HepG2 (cell line): ENCODE results near the gene MPV17L2. TPM values are rescaled to one million over a fixed set of nuclear protein-coding genes. Genes with fewer than 3 reads are reported as not detected.

Experiments used
- ATAC-seq: fragments of 200-7000 bp; cut with Tn5 transposase; 3 replicates; pipeline ENCODE4 v1.9.1; 2020; ENCODE audit warnings: mild to moderate bottlenecking, moderate library complexity
- BruUV-seq: library from RNA; stranded (reverse); fragments of 400-500 nt; replicated peaks from 2 replicates; lab custom pipeline; 2021; lab: Mats Ljungman, UMichigan
- CTCF ChIA-PET: fragments of 300-600 bp; formaldehyde crosslinking; extraction: SDS; loops from one replicate; lab custom pipeline; 2021; ENCODE audit warnings: low total read pairs, inconsistent platforms, low intra/inter-chr PET ratio; lab: Yijun Ruan, JAX
- POLR2A ChIA-PET: fragments of 350-600 bp; sonication (Branson Sonifier 250); formaldehyde crosslinking; loops from one replicate; lab custom pipeline; 2020; ENCODE audit warnings: antibody characterized with exemption, inconsistent platforms; lab: Yijun Ruan, JAX
- DNase-seq: peaks from one replicate; pipeline ENCODE4 v3.0.0-alpha.2; 2015; ENCODE audit warnings: low spot score
- FAIRE-seq: peaks from 3 replicates; lab custom pipeline; 2011; peaks lifted over from hg19 to GRCh38; lab: Jason Lieb, UNC
- H2AFZ ChIP-seq: one replicate; pipeline ENCODE4 v1.6.1; 2011; ENCODE audit warnings: low read length, inconsistent platforms
- H3K27ac ChIP-seq: fragments of 300-600 bp; 3 replicates; pipeline ENCODE4 v1.8.0; 2011; ENCODE audit warnings: mixed run types, mild to moderate bottlenecking, mixed read lengths, low read length, inconsistent platforms; ENCODE audit not compliant: insufficient read depth; ENCODE audit errors: extremely low read length
- H3K27me3 ChIP-seq, 2 experiments: fragments of 200-600 bp in 1 of 2; 2 replicates in 1 of 2; 3 replicates in 1 of 2; pipeline versions ENCODE4 v1.6.0 to v1.8.0; 2011; ENCODE audit warnings: low read length in 2 of 2, mild to moderate bottlenecking in 2 of 2, moderate library complexity in 2 of 2, inconsistent platforms in 1 of 2; ENCODE audit not compliant: insufficient read depth in 2 of 2, control insufficient read depth in 1 of 2
- H3K36me3 ChIP-seq, 2 experiments: fragments of 200-600 bp in 1 of 2; replicated peaks in 1 of 2; 2 replicates in 1 of 2; 3 replicates in 1 of 2; pipeline versions ENCODE4 v1.5.1 to v1.8.0; 2011; ENCODE audit warnings: low read length in 2 of 2, inconsistent platforms in 1 of 2; ENCODE audit not compliant: insufficient read depth in 2 of 2, control insufficient read depth in 1 of 2
- H3K4me1 ChIP-seq: 2 replicates; pipeline ENCODE4 v1.5.1; 2012; ENCODE audit warnings: low read length, inconsistent platforms; ENCODE audit not compliant: insufficient read depth
- H3K4me2 ChIP-seq: 2 replicates; pipeline ENCODE4 v1.6.0; 2011; ENCODE audit warnings: low read depth, low read length, inconsistent platforms
- H3K4me3 ChIP-seq, 3 experiments: fragments of 200-600 bp in 1 of 3; sonication (generic), shearing (Covaris generic) in 1 of 3; replicated peaks in 1 of 3; 2 replicates each; pipeline ENCODE4 v1.5.1; 2011 to 2016; ENCODE audit warnings: low read length in 3 of 3, inconsistent platforms in 2 of 3, low read depth in 2 of 3, mild to moderate bottlenecking in 2 of 3, control low read depth in 1 of 3, mixed read lengths in 1 of 3; ENCODE audit not compliant: insufficient read depth in 1 of 3
- H3K79me2 ChIP-seq: one replicate; pipeline ENCODE4 v1.6.1; 2011; ENCODE audit warnings: low read length, inconsistent platforms; ENCODE audit not compliant: insufficient read depth
- H3K9ac ChIP-seq: 2 replicates; pipeline ENCODE4 v1.6.0; 2011; ENCODE audit warnings: mild to moderate bottlenecking, low read depth, low read length, inconsistent platforms; ENCODE audit not compliant: insufficient read depth
- H3K9me3 ChIP-seq: 2 replicates; pipeline ENCODE4 v1.5.1; 2012; ENCODE audit warnings: mild to moderate bottlenecking, low read length
- H4K20me1 ChIP-seq: 2 replicates; pipeline ENCODE4 v1.6.0; 2011; ENCODE audit warnings: inconsistent platforms, mild to moderate bottlenecking, low read length, moderate library complexity; ENCODE audit not compliant: insufficient read depth
- CBFB ChIP-seq: sonication (generic); formaldehyde crosslinking; IDR thresholded peaks from 2 replicates; pipeline ENCODE4 v1.4.0; 2020; ENCODE audit warnings: missing genetic modification reagents
- CREB1 ChIP-seq, 2 experiments: fragments of 450-650 bp in 1 of 2; IDR thresholded peaks; 2 replicates each; pipeline ENCODE4 v1.6.1; 2016 to 2017; ENCODE audit warnings: control low read depth in 1 of 2, mild to moderate bottlenecking in 1 of 2, missing compliant biosample characterization in 1 of 2, missing genetic modification characterization in 1 of 2
- GATA4 ChIP-seq: sonication (generic); IDR thresholded peaks from 2 replicates; pipeline ENCODE4 v1.6.1; 2016; ENCODE audit warnings: antibody characterized with exemption, low read depth, borderline replicate concordance
- KLF9 ChIP-seq: IDR thresholded peaks from 2 replicates; pipeline ENCODE4 v1.6.1; 2016; ENCODE audit warnings: low read depth
- MIXL1 ChIP-seq: IDR thresholded peaks from 2 replicates; pipeline ENCODE4 v1.6.1; 2016
- NR3C1 ChIP-seq: sonication (generic); formaldehyde crosslinking; IDR thresholded peaks from 2 replicates; pipeline ENCODE4 v1.4.0; 2020; ENCODE audit warnings: missing genetic modification reagents
- POLR2A ChIP-seq, 2 experiments: IDR thresholded peaks; 2 replicates each; pipeline ENCODE4 v1.6.1; 2011; ENCODE audit warnings: low read depth in 2 of 2, low read length in 2 of 2, mild to moderate bottlenecking in 1 of 2, moderate library complexity in 1 of 2; ENCODE audit not compliant: insufficient read depth in 1 of 2
- RBAK ChIP-seq: sonication (generic); formaldehyde crosslinking; IDR thresholded peaks from 2 replicates; pipeline ENCODE4 v1.5.1; 2020; ENCODE audit warnings: mild to moderate bottlenecking, missing genetic modification reagents
- ZBTB1 ChIP-seq: sonication (generic); formaldehyde crosslinking; IDR thresholded peaks from 2 replicates; pipeline ENCODE4 v1.4.0; 2020; ENCODE audit warnings: missing genetic modification reagents, borderline replicate concordance
- ZKSCAN1 ChIP-seq: fragments of 150-350 bp; IDR thresholded peaks from 2 replicates; pipeline ENCODE4 v1.6.1; 2014; ENCODE audit warnings: low read length
- ZKSCAN8 ChIP-seq: IDR thresholded peaks from 2 replicates; pipeline ENCODE4 v1.6.1; 2016; ENCODE audit warnings: borderline replicate concordance, missing genetic modification reagents, missing compliant biosample characterization
- whole genome bisulfite sequencing: methylation state at CpG from one replicate; pipeline ENCODE4 v1.1.6; 2017; ENCODE audit warnings: low lambda C conversion rate; 5-methylcytosine and 5-hydroxymethylcytosine counted together
- in situ Hi-C: cut with HindIII; loops from 2 replicates; pipeline ENCODE4 v1.10.0; 2017; ENCODE audit warnings: low pct_unique_long_range_greater_than_20kb; ENCODE audit not compliant: extremely low pct_ligation_motif_present
- intact Hi-C: fragments of 100-400 bp; cut with micrococcal nuclease; formaldehyde crosslinking; loops from one replicate; pipeline ENCODE4 v1.10.0; 2022; ENCODE audit not compliant: unreplicated experiment
- polyA plus RNA-seq, 8 experiments: library from polyadenylated mRNA; depleted of rRNA in 3 of 8; stranded (reverse) in 7 of 8; unstranded in 1 of 8; fragments of >200 nt; fragmentation: Illumina TruSeq in 4 of 8; extraction: Trizol in 4 of 8; gene quantifications; 2 replicates each; pipeline versions ENCODE4 v1.2.1 to v1.2.3, GENCODE V29; 2011 to 2016; ENCODE audit warnings: low read depth in 4 of 8, missing spikeins in 1 of 8, mixed read lengths in 1 of 8; ENCODE audit not compliant: insufficient read depth in 1 of 8
- total RNA-seq, 5 experiments: library from RNA; depleted of rRNA; stranded (reverse); fragments of >200 nt; fragmentation: Illumina TruSeq; extraction: Trizol; gene quantifications; 2 replicates each; pipeline ENCODE4 v1.2.3, GENCODE V29; 2016; ENCODE audit warnings: low read depth in 1 of 5
- TF ChIP-seq, protein P1 (sequence below): sonication (generic); formaldehyde crosslinking; IDR thresholded peaks from 2 replicates; pipeline ENCODE4 v1.5.0; 2020; ENCODE audit warnings: missing genetic modification reagents, mild to moderate bottlenecking, borderline replicate concordance
- TF ChIP-seq, protein P2 (sequence below): sonication (generic); formaldehyde crosslinking; IDR thresholded peaks from 2 replicates; pipeline ENCODE4 v1.4.0; 2020; ENCODE audit warnings: missing genetic modification reagents
- TF ChIP-seq, protein P3 (sequence below): sonication (generic); formaldehyde crosslinking; IDR thresholded peaks from 2 replicates; pipeline ENCODE4 v1.8.1; 2023; ENCODE audit warnings: mild to moderate bottlenecking, missing genetic modification reagents
- TF ChIP-seq, protein P4 (sequence below): sonication (generic); formaldehyde crosslinking; IDR thresholded peaks from 2 replicates; pipeline ENCODE4 v1.8.1; 2023; ENCODE audit warnings: mild to moderate bottlenecking, moderate library complexity, missing genetic modification reagents

Gene MPV17L2
- total and polyA plus RNA-seq, 2 of the 13 experiments (the other 11 are each of a cell fraction or from before 2014, with no cell fraction given) = 13.6 to 16.7 TPM

DNA sequence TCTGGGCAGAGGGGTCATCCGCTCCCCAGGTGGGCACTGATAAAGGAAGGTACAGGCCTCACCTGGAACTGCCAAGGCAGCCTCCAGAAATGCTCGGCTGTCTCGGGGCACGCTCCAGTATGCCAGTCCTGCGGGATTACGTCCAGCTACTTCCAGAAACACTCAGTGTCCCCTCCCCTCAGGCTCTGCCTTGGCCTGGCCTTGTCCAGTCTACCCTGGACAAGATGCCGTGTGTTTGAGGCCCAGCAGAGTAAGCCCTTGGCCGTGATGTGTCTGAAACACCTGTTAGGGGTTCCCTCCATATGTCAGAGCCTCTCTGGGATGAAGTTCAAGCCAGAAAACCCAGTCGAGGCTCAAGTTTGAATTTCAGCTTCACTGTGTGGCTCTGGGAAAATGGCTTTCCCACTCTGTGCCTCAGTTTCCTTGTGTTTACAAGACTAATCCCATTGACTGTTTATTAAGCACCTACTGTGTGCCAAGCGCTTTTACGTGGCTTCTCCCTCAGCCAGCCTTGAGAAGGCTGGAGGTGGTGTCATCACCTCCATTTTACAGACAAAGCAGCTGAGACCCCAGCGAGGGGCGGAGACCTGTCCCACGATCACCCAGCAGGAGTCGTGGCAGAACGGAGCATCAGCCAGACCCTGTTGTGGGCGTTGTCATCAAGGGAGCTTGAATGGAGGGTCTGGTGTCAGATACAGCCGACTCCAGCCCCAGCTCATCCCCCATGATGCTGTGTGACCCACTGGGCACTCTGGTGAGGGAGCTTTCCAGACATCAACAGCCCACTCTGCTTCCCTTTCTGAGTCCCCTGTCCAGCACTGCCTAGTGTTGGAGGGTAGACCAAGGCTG is 42.0 kb upstream of the MPV17L2 start:
- H3K4me3 ChIP-seq = no peak overlapping the region; a peak in 1 of 6 replicates
- FAIRE-seq (no peak), ATAC-seq (no peak), DNase-seq (no peak)
- H3K79me2 ChIP-seq = peaks cover 13% of the 10 kb centered on the region
- H3K4me1 ChIP-seq = peaks cover 38% of the 10 kb centered on the region
- H3K4me2 ChIP-seq = peak overlapping the region; percentile 91
- H3K36me3 ChIP-seq = peaks cover 8 to 17% of the 10 kb centered on the region in 2 experiments; a peak in 4 of 5 replicates
- H3K9ac ChIP-seq = peak overlapping the region; percentile 87; the same call in 1 of the 2 replicates
- intact Hi-C loops = no loop called here
- CTCF ChIA-PET = no interaction called here
- H3K9me3 ChIP-seq = no peaks in the 10 kb centered on the region
- peak overlapping the region; percentile 94 for H3K27ac ChIP-seq
- BruUV-seq = no TSS peak
- in situ Hi-C loops = loop anchor here (5.0 kb wide), 1 partner anchor 39 kb away; no protein-coding TSS in a partner anchor
- H4K20me1 ChIP-seq = 0 out of 2 replicates have a peak, but pooled peaks cover 3% of the 10 kb centered on the region
- POLR2A ChIA-PET = interaction anchor here (1.3 to 3.1 kb wide), 8 partner anchors 9 to 74 kb away, joined by 4 to 18 read pairs (median 7); no protein-coding TSS in a partner anchor
- 91% methylated on average over 13 of the region's 18 CpGs for WGBS
- H3K27me3 ChIP-seq = no peaks in the 10 kb centered on the region; a peak in 1 of 5 replicates
- H2AFZ ChIP-seq = no peak overlapping the region
- TF ChIP-seq, protein P1, sequence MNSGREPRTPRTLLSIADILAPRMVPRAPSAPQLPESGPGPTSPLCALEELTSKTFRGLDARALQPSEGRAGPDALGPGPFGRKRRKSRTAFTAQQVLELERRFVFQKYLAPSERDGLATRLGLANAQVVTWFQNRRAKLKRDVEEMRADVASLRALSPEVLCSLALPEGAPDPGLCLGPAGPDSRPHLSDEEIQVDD (CRISPR knock-in tag) = no peak
- no peak for TF ChIP-seq GATA4
- no peak for TF ChIP-seq KLF9 (CRISPR knock-in tag)
- no peak for TF ChIP-seq CREB1 (IDR thresholded peaks at IDR 0.05)
- TF ChIP-seq CREB1 (CRISPR knock-in tag; IDR thresholded peaks at IDR 0.05) = 0 out of 2 replicates have a peak, but pooled peaks have one; percentile 7
- TF ChIP-seq, protein P2, sequence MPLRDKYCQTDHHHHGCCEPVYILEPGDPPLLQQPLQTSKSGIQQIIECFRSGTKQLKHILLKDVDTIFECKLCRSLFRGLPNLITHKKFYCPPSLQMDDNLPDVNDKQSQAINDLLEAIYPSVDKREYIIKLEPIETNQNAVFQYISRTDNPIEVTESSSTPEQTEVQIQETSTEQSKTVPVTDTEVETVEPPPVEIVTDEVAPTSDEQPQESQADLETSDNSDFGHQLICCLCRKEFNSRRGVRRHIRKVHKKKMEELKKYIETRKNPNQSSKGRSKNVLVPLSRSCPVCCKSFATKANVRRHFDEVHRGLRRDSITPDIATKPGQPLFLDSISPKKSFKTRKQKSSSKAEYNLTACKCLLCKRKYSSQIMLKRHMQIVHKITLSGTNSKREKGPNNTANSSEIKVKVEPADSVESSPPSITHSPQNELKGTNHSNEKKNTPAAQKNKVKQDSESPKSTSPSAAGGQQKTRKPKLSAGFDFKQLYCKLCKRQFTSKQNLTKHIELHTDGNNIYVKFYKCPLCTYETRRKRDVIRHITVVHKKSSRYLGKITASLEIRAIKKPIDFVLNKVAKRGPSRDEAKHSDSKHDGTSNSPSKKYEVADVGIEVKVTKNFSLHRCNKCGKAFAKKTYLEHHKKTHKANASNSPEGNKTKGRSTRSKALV (CRISPR knock-in tag) = no peak
- no peak for TF ChIP-seq NR3C1 (CRISPR knock-in tag)
- peak; percentile 25; the same call in 1 of the 2 replicates for TF ChIP-seq ZKSCAN1
- TF ChIP-seq, protein P3, sequence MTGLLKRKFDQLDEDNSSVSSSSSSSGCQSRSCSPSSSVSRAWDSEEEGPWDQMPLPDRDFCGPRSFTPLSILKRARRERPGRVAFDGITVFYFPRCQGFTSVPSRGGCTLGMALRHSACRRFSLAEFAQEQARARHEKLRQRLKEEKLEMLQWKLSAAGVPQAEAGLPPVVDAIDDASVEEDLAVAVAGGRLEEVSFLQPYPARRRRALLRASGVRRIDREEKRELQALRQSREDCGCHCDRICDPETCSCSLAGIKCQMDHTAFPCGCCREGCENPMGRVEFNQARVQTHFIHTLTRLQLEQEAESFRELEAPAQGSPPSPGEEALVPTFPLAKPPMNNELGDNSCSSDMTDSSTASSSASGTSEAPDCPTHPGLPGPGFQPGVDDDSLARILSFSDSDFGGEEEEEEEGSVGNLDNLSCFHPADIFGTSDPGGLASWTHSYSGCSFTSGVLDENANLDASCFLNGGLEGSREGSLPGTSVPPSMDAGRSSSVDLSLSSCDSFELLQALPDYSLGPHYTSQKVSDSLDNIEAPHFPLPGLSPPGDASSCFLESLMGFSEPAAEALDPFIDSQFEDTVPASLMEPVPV (CRISPR knock-in tag) = no peak
- no peak for TF ChIP-seq RBAK (CRISPR knock-in tag)
- no peak for TF ChIP-seq ZKSCAN8 (CRISPR knock-in tag)
- TF ChIP-seq MIXL1 = no peak
- TF ChIP-seq, protein P4, sequence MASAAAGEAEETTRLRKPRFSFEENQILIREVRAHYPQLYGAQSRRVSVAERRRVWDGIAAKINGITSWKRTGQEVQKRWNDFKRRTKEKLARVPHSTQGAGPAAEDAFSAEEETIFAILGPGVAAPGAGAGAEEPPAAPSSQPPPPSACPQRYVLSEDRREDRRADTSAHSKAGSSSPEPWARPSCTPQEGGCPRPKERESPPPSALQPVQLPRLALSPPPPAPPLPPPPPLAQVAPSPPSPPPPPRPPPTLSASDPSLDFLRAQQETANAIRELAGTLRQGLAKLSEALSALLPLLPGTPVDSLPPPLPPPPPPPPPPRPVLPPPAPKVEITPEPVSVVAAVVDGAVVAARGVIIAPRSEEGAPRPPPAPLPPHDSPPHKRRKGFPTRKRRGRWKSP = no peak
- peak in 1 of 2 experiments; percentile 34; a peak in 2 of 4 replicates for TF ChIP-seq POLR2A (IDR thresholded peaks at IDR 0.05; ENCODE audit: insufficient read depth in 1 of 2, low read depth in 2 of 2, low read length in 2 of 2)
- no peak for TF ChIP-seq CBFB (CRISPR knock-in tag)
- no peak for TF ChIP-seq ZBTB1 (CRISPR knock-in tag)
